A549 (cell line): Measurements from ENCODE around the gene ARHGEF7.

ENCODE experiments used
- CEBPB ChIP-seq, 2 experiments: fragments of >200 bp in 1 of 2; sonication (Bioruptor Twin) in 1 of 2; formaldehyde crosslinking in 1 of 2; IDR thresholded peaks; 2 replicates each; pipeline ENCODE4 v1.6.1; 2012 to 2016
- ESRRA ChIP-seq: fragments of 150-350 bp; IDR thresholded peaks from 2 replicates; pipeline ENCODE4 v1.6.1; 2014; ENCODE audit warnings: mild to moderate bottlenecking, low read length, borderline replicate concordance
- KDM1A ChIP-seq: fragments of 200-600 bp; sonication (generic); IDR thresholded peaks from 2 replicates; pipeline ENCODE4 v1.6.1; 2016; ENCODE audit warnings: low read depth, mild to moderate bottlenecking
- NR3C1 ChIP-seq: fragments of >200 bp; sonication (Bioruptor Twin); formaldehyde crosslinking; IDR thresholded peaks from 3 replicates; pipeline ENCODE4 v1.6.1; 2017
- TF ChIP-seq, protein P1 (sequence below): fragments of >200 bp; sonication (Bioruptor Twin); formaldehyde crosslinking; IDR thresholded peaks from 3 replicates; pipeline ENCODE4 v1.5.1; 2016
- TF ChIP-seq, protein P2 (sequence below): IDR thresholded peaks from 2 replicates; pipeline ENCODE4 v1.6.1; 2012

DNA sequence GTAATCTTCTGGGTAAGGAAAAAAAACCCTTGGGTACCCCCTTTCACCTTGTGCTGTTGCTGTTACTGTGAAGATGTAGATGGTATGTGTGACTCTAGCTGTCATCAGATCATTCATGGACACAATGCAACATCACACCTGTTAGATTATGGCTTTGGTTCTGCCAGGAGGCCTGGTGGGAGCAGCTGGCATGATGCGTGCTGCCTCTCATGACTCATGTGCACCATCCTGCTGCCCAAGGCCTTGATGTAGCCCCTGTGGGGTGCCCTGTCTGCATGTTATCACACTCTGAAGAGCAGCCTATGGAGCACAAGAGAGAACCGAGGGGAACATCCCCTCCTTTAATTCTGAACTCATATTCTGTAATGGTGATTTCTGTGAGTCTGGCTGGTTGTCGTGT lies 147.6 kb downstream of the ARHGEF7 start:
- TF ChIP-seq, protein P1, sequence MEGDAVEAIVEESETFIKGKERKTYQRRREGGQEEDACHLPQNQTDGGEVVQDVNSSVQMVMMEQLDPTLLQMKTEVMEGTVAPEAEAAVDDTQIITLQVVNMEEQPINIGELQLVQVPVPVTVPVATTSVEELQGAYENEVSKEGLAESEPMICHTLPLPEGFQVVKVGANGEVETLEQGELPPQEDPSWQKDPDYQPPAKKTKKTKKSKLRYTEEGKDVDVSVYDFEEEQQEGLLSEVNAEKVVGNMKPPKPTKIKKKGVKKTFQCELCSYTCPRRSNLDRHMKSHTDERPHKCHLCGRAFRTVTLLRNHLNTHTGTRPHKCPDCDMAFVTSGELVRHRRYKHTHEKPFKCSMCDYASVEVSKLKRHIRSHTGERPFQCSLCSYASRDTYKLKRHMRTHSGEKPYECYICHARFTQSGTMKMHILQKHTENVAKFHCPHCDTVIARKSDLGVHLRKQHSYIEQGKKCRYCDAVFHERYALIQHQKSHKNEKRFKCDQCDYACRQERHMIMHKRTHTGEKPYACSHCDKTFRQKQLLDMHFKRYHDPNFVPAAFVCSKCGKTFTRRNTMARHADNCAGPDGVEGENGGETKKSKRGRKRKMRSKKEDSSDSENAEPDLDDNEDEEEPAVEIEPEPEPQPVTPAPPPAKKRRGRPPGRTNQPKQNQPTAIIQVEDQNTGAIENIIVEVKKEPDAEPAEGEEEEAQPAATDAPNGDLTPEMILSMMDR = no peak
- TF ChIP-seq, protein P2, sequence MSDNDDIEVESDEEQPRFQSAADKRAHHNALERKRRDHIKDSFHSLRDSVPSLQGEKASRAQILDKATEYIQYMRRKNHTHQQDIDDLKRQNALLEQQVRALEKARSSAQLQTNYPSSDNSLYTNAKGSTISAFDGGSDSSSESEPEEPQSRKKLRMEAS = no peak
- TF ChIP-seq CEBPB (IDR thresholded peaks at IDR 0.05) = no peak
- TF ChIP-seq KDM1A = no peak
- no peak for TF ChIP-seq ESRRA
- TF ChIP-seq NR3C1 = no peak
